Panc1 (cell line): ENCODE measurements around the gene CBY3.

Experiments used
- POLR2AphosphoS5 ChIP-seq: IDR thresholded peaks from 2 replicates; pipeline ENCODE4 v1.6.1; 2012; ENCODE audit warnings: mild to moderate bottlenecking, low read depth, low read length, moderate library complexity
- SIN3A ChIP-seq: IDR thresholded peaks from 2 replicates; pipeline ENCODE4 v1.6.1; 2012; ENCODE audit warnings: low read depth, mild to moderate bottlenecking, low read length, moderate library complexity, borderline replicate concordance; ENCODE audit not compliant: insufficient read depth
- TF ChIP-seq, protein P1 (sequence below), 2 experiments: IDR thresholded peaks; 2 replicates each; pipeline ENCODE4 v1.6.1; 2011 to 2012; ENCODE audit warnings: low read depth in 2 of 2, control low read depth in 1 of 2, low read length in 1 of 2, mild to moderate bottlenecking in 1 of 2, moderate library complexity in 1 of 2; ENCODE audit not compliant: insufficient read depth in 1 of 2
- TF ChIP-seq, protein P2 (sequence below): fragments of 450-650 bp; IDR thresholded peaks from 2 replicates; pipeline ENCODE4 v1.5.1; 2017; ENCODE audit warnings: mild to moderate bottlenecking

DNA sequence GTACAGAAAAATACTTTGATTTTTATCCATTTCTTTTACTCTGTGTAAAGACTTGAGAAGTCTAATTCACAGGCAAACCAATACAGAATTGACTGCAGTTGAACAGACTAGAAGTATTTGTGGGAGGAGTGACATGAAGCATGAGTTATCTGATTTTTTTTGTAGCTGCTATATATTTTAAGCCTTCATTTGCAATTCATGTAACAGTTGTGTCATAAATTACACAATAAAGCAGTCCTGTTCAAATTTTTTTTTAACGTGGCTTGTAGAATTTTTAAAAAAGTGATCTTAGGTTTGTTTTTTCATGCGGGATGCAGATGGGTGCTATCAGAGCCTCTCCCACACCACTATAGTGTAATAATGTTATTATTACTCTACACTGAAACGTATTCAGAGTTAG lies 48.9 kb upstream of the CBY3 start:
- TF ChIP-seq, protein P1, sequence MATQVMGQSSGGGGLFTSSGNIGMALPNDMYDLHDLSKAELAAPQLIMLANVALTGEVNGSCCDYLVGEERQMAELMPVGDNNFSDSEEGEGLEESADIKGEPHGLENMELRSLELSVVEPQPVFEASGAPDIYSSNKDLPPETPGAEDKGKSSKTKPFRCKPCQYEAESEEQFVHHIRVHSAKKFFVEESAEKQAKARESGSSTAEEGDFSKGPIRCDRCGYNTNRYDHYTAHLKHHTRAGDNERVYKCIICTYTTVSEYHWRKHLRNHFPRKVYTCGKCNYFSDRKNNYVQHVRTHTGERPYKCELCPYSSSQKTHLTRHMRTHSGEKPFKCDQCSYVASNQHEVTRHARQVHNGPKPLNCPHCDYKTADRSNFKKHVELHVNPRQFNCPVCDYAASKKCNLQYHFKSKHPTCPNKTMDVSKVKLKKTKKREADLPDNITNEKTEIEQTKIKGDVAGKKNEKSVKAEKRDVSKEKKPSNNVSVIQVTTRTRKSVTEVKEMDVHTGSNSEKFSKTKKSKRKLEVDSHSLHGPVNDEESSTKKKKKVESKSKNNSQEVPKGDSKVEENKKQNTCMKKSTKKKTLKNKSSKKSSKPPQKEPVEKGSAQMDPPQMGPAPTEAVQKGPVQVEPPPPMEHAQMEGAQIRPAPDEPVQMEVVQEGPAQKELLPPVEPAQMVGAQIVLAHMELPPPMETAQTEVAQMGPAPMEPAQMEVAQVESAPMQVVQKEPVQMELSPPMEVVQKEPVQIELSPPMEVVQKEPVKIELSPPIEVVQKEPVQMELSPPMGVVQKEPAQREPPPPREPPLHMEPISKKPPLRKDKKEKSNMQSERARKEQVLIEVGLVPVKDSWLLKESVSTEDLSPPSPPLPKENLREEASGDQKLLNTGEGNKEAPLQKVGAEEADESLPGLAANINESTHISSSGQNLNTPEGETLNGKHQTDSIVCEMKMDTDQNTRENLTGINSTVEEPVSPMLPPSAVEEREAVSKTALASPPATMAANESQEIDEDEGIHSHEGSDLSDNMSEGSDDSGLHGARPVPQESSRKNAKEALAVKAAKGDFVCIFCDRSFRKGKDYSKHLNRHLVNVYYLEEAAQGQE (IDR thresholded peaks at IDR 0.05; ENCODE audit: insufficient read depth in 1 of 2, low read depth in 2 of 2, low read length in 1 of 2), result no peak
- TF ChIP-seq, protein P2, sequence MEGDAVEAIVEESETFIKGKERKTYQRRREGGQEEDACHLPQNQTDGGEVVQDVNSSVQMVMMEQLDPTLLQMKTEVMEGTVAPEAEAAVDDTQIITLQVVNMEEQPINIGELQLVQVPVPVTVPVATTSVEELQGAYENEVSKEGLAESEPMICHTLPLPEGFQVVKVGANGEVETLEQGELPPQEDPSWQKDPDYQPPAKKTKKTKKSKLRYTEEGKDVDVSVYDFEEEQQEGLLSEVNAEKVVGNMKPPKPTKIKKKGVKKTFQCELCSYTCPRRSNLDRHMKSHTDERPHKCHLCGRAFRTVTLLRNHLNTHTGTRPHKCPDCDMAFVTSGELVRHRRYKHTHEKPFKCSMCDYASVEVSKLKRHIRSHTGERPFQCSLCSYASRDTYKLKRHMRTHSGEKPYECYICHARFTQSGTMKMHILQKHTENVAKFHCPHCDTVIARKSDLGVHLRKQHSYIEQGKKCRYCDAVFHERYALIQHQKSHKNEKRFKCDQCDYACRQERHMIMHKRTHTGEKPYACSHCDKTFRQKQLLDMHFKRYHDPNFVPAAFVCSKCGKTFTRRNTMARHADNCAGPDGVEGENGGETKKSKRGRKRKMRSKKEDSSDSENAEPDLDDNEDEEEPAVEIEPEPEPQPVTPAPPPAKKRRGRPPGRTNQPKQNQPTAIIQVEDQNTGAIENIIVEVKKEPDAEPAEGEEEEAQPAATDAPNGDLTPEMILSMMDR, result no peak
- no peak for TF ChIP-seq POLR2AphosphoS5
- no peak for TF ChIP-seq SIN3A
